HL-60 (cell line): Measurements from ENCODE around the gene TMPRSS2.

Source experiments
- DNase-seq, 2 experiments: peaks; one replicate each; pipeline ENCODE4 v3.0.0-alpha.2; 2010 to 2020; ENCODE audit warnings: low read depth in 1 of 2, low spot score in 1 of 2
- H3K27ac ChIP-seq: fragments of 250-450 bp; sonication (Bioruptor Pico); replicated peaks from 2 replicates; pipeline ENCODE4 v1.5.1; 2020; ENCODE audit warnings: mild to moderate bottlenecking, moderate library complexity
- H3K27me3 ChIP-seq: fragments of 250-450 bp; sonication (Bioruptor Pico); 2 replicates; pipeline ENCODE4 v1.5.1; 2021; ENCODE audit warnings: mild to moderate bottlenecking, moderate library complexity; ENCODE audit not compliant: insufficient read depth, poor library complexity, severe bottlenecking
- H3K4me3 ChIP-seq: replicated peaks from 2 replicates; pipeline ENCODE4 v1.5.1; 2011; ENCODE audit warnings: mild to moderate bottlenecking, control low read depth, low read length; ENCODE audit not compliant: insufficient read depth
- CTCF ChIP-seq: IDR thresholded peaks from one replicate; pipeline ENCODE4 v1.5.1; 2011; ENCODE audit warnings: low read length, control low read depth, inconsistent platforms; ENCODE audit not compliant: insufficient read depth
- GABPA ChIP-seq: IDR thresholded peaks from 2 replicates; pipeline ENCODE4 v1.6.1; 2012; ENCODE audit warnings: low read depth
- POLR2AphosphoS5 ChIP-seq: IDR thresholded peaks from 2 replicates; pipeline ENCODE4 v1.6.1; 2012; ENCODE audit warnings: low read depth
- REST ChIP-seq: IDR thresholded peaks from 2 replicates; pipeline ENCODE4 v1.6.1; 2012; ENCODE audit warnings: low read depth; ENCODE audit not compliant: insufficient replicate concordance
- SPI1 ChIP-seq: IDR thresholded peaks from 2 replicates; pipeline ENCODE4 v1.6.1; 2012; ENCODE audit warnings: low read depth, mild to moderate bottlenecking, borderline replicate concordance

Gene TMPRSS2

GRCh38 chr21:41511858-41512257 is 3.9 kb upstream of the TMPRSS2 start:
- no peak overlapping the region for H3K4me3 ChIP-seq
- TF ChIP-seq POLR2AphosphoS5 (no peak), SPI1 (no peak), REST (no peak), CTCF (no peak), GABPA (no peak)
- no peak for DNase-seq
- no peak overlapping the region for H3K27ac ChIP-seq
- peaks cover 22% of the 10 kb centered on the region for H3K27me3 ChIP-seq

- Histone ChIP-seq H3K27me3 (peaks cover 31% of the 10 kb centered on the region), H3K27ac (no peak overlapping the region), H3K4me3 (no peak overlapping the region)
- TF ChIP-seq CTCF (no peak), GABPA (no peak), REST (no peak), SPI1 (no peak), POLR2AphosphoS5 (no peak)
- DNase-seq: no peak
Measured at GRCh38 chr21:41510500-41510899, 2.5 kb upstream of the TMPRSS2 start.

GRCh38 chr21:41509733-41510132 is 1.8 kb upstream of the TMPRSS2 start:
- TF ChIP-seq REST (no peak), POLR2AphosphoS5 (no peak), SPI1 (no peak), GABPA (no peak), CTCF (no peak)
- no peak overlapping the region for H3K27ac ChIP-seq
- H3K4me3 ChIP-seq: no peak overlapping the region
- peaks cover 31% of the 10 kb centered on the region for H3K27me3 ChIP-seq
- no peak for DNase-seq
